Osteocyte (in vitro differentiated cells): Measurements from ENCODE around the gene ZMYND10. TPM values are rescaled to one million over a fixed set of nuclear protein-coding genes. Genes with fewer than 3 reads are reported as not detected.
"Not testable (repeated sequence)": the region's sequence is repeated elsewhere in the genome, so short reads cannot be mapped to it uniquely, and the experiment has no call there.

Source experiments
- DNase-seq: peaks from one replicate; pipeline ENCODE4 v3.0.0; 2021; ENCODE audit warnings: mixed read lengths; ENCODE audit not compliant: unreplicated experiment; ENCODE audit errors: extremely low spot score
- H3K27ac Mint-ChIP-seq: one replicate; pipeline ENCODE4 v1.8.0; 2021; ENCODE audit warnings: mild to moderate bottlenecking, mixed read lengths; ENCODE audit not compliant: unreplicated experiment
- H3K27me3 Mint-ChIP-seq: one replicate; pipeline ENCODE4 v1.8.0; 2021; ENCODE audit warnings: mixed read lengths; ENCODE audit not compliant: unreplicated experiment
- H3K36me3 Mint-ChIP-seq: one replicate; pipeline ENCODE4 v1.8.0; 2021; ENCODE audit warnings: mixed read lengths; ENCODE audit not compliant: unreplicated experiment
- H3K4me1 Mint-ChIP-seq: one replicate; pipeline ENCODE4 v1.8.0; 2021; ENCODE audit warnings: mixed read lengths; ENCODE audit not compliant: unreplicated experiment
- H3K4me3 Mint-ChIP-seq: one replicate; pipeline ENCODE4 v1.8.0; 2021; ENCODE audit warnings: mild to moderate bottlenecking, moderate library complexity, mixed read lengths; ENCODE audit not compliant: unreplicated experiment
- H3K9me3 Mint-ChIP-seq: one replicate; pipeline ENCODE4 v1.8.0; 2021; ENCODE audit warnings: mixed read lengths; ENCODE audit not compliant: unreplicated experiment
- CTCF ChIP-seq: fragments of 200-600 bp; sonication (generic); IDR thresholded peaks from 2 replicates; pipeline ENCODE4 v1.5.0; 2021; ENCODE audit warnings: antibody characterized with exemption, mild to moderate bottlenecking, moderate library complexity
- total RNA-seq: library from RNA; stranded (reverse); gene quantifications from 2 replicates; pipeline ENCODE4 v1.2.1, GENCODE V29; 2021

The ZMYND10 gene
- total RNA-seq, 1 donor from 2014 or later = 1.6 TPM

GRCh38 chr3:50314342-50314741 is 31.2 kb downstream of the ZMYND10 start:
- Mint-ChIP-seq H3K4me3 (no peak overlapping the region), H3K36me3 (peaks cover 7% of the 10 kb centered on the region), H3K9me3 (no peaks in the 10 kb centered on the region), H3K27me3 (no peaks in the 10 kb centered on the region), H3K4me1 (peaks cover 10% of the 10 kb centered on the region), H3K27ac (no peak overlapping the region)
- no peak for DNase-seq
- TF ChIP-seq CTCF = no peak

- H3K4me3 Mint-ChIP-seq, H3K27ac Mint-ChIP-seq, H3K27me3 Mint-ChIP-seq: not testable (repeated sequence)
These were observed 33.5 kb downstream of the ZMYND10 start for GRCh38 chr3:50312041-50312440.

GRCh38 chr3:50304601-50305000 is 40.9 kb downstream of the ZMYND10 start:
- no peaks in the 10 kb centered on the region for H3K27me3 Mint-ChIP-seq
- H3K9me3 Mint-ChIP-seq = no peaks in the 10 kb centered on the region
- no peaks in the 10 kb centered on the region for H3K36me3 Mint-ChIP-seq
- H3K27ac Mint-ChIP-seq = no peak overlapping the region
- H3K4me1 Mint-ChIP-seq = peaks cover 14% of the 10 kb centered on the region
- H3K4me3 Mint-ChIP-seq = no peak overlapping the region
- DNase-seq = no peak
- TF ChIP-seq CTCF = no peak

More at GRCh38 chr3:50312041-50312440, 33.5 kb downstream of the ZMYND10 start:
- H3K9me3 Mint-ChIP-seq, H3K36me3 Mint-ChIP-seq, H3K4me1 Mint-ChIP-seq, DNase-seq: not testable (repeated sequence)

GRCh38 chr3:50303013-50303815 is 42.3 kb downstream of the ZMYND10 start, which contains the start of gene HYAL1:
HYAL1 (minus strand) TSS chr3:50303574; CDS start chr3:50302956, 618 bp downstream.
- H3K27ac Mint-ChIP-seq = no peak within 1 kb of the TSS
- no peak for TF ChIP-seq CTCF
- no peaks in the 10 kb centered on the region for H3K27me3 Mint-ChIP-seq
- no peak within 1 kb of the TSS for H3K4me3 Mint-ChIP-seq
- H3K4me1 Mint-ChIP-seq = peaks cover 20% of the 10 kb centered on the region
- no peaks in the 10 kb centered on the region for H3K9me3 Mint-ChIP-seq
- DNase-seq = no peak
- no peaks in the 10 kb centered on the region for H3K36me3 Mint-ChIP-seq

DNA sequence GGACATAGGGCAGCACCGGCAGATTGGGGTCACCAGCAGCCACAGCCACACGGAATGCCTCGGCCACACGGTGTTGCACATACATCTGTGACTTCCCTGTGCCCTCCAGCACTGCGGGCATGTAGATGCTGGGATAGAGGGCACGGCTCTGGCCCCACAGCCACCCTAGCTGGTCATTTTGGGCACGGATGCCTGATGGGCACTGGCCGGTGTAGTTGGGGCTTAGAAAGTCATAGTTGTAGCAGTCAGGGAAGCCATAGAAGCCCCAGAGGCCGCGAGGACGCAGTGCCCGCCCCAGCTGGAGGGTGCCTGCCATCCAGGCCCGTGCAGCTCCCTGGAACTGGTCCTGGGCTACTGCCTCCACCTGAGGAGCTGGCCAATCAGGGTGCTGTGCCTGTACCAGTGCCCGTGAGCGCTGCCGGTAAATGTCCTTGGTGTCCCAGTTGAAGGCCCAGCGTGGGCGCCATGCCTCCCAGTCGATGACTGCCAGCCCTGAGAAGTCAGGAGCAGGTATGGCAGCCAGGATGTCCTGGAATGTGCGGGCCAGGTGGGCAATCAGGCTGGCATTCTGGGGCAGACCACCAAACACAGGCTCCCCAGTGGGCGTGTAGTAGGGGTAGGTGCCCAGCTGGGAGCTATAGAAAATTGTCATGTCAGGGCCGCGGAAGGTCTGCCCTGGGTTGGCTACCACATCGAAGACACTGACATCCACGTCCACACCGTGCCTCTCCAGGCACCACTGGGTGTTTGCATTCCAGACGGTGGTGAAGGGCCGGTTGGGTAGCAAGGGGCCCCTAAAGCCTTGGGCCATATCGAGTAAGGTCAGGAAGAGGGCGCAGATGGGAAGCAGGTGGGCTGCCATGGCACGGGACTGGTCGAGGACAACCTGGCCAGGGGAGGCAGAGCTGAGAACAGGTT is 43.2 kb downstream of the ZMYND10 start:
- Mint-ChIP-seq H3K27ac (no peak overlapping the region), H3K4me3 (no peak overlapping the region), H3K27me3 (no peaks in the 10 kb centered on the region), H3K4me1 (peaks cover 22% of the 10 kb centered on the region), H3K36me3 (no peaks in the 10 kb centered on the region), H3K9me3 (no peaks in the 10 kb centered on the region)
- DNase-seq = no peak
- no peak for TF ChIP-seq CTCF
